GM12875 (cell line): Measurements from ENCODE around the gene CD81.

Source experiments
- H3K4me3 ChIP-seq: one replicate; pipeline ENCODE4 v1.5.1; 2011; ENCODE audit warnings: low read depth, low read length, control low read depth
- TF ChIP-seq, protein P1 (sequence below): IDR thresholded peaks from 2 replicates; pipeline ENCODE4 v1.5.1; 2011; ENCODE audit warnings: low read depth, mild to moderate bottlenecking, control low read depth, inconsistent platforms, low read length, moderate library complexity, borderline replicate concordance; ENCODE audit not compliant: insufficient read depth

The CD81 gene

DNA sequence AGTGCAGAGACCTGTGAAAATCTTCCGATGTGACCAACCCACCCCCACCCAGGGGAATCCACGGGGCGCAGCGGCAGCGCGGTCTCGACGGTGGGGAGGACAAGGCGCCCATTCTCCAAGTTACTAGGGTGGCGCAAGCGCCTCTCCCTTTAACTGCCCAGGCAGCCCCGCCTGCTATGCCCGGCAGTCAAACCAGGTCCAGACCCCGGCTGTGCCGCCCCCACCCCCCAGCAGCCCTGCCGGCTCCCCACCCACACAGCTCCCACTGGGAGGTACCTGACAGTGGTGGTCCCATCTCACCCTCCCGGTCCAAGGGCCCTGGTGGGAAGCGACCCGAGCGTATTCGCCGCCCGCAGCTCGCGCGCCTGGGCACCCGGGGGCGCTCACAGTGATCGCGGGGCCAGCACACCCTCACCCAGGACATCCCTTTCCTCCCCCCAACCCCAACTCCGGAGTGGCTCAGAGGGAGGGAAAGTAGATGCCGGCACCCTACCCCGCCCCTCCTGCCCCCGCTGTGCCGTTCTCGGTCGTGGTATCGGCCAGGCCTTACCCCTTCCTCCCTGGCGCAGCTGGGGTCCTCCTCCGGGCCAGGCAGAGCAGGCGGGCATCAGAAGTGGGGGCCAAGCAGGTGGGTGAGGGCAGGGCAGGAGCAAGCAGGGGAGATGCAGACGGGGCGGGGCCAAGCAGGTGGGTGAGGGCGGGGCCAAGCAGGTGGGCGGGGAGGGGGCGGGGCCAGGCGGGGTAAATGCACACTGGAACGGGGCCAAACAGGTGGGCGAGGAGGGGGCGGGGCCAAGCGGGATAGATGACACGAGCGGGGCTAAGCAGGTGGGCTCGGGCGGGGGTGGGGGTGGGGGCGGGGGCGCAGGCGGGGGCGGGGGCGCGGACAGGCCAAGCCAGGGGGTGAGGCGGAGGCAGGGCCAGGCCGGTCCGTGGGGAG lies 67.0 kb downstream of the CD81 start, which contains the start of gene TRPM5:
TRPM5 (minus strand) TSS at position 634 of the 940 bp plus-strand sequence. CDS start 21,478 bp downstream, outside the sequence.
- H3K4me3 ChIP-seq: no peak within 1 kb of the TSS

DNA sequence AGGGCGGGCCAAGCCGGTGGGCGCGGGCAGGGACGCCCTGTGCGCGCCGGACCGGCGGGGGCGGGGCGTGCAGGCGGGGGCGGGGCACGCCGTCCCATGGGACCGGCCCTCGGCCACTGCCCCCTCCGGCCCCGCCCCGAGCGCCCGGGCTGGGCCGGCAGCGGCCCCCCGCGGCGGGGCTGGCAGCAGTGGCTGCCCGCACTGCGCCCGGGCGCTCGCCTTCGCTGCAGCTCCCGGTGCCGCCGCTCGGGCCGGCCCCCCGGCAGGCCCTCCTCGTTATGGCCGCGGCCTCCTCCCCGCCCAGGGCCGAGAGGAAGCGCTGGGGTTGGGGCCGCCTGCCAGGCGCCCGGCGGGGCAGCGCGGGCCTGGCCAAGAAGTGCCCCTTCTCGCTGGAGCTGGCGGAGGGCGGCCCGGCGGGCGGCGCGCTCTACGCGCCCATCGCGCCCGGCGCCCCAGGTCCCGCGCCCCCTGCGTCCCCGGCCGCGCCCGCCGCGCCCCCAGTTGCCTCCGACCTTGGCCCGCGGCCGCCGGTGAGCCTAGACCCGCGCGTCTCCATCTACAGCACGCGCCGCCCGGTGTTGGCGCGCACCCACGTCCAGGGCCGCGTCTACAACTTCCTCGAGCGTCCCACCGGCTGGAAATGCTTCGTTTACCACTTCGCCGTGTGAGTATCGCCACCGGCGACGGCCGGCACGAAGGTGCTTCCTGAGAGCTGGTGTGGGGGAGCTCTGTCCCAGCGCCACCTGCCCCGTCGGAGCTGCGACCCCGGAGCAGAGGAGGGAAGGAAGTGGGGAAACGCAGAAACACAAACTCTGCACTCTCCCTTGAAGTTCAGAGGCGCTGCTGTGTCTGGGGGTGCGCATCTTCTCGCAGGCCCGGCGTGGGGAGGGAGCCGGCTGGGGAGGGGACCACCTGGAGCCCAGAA lies 68.0 kb downstream of the CD81 start, which contains the start of gene KCNQ1:
KCNQ1 (plus strand) TSS at position 188 of the 925 bp plus-strand sequence; CDS start at position 279, 91 bp downstream.
- H3K4me3 ChIP-seq: no peak within 1 kb of the TSS
- TF ChIP-seq, protein P1, sequence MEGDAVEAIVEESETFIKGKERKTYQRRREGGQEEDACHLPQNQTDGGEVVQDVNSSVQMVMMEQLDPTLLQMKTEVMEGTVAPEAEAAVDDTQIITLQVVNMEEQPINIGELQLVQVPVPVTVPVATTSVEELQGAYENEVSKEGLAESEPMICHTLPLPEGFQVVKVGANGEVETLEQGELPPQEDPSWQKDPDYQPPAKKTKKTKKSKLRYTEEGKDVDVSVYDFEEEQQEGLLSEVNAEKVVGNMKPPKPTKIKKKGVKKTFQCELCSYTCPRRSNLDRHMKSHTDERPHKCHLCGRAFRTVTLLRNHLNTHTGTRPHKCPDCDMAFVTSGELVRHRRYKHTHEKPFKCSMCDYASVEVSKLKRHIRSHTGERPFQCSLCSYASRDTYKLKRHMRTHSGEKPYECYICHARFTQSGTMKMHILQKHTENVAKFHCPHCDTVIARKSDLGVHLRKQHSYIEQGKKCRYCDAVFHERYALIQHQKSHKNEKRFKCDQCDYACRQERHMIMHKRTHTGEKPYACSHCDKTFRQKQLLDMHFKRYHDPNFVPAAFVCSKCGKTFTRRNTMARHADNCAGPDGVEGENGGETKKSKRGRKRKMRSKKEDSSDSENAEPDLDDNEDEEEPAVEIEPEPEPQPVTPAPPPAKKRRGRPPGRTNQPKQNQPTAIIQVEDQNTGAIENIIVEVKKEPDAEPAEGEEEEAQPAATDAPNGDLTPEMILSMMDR: no peak

More for the DNA sequence above, 67.0 kb downstream of the CD81 start, which contains the start of gene TRPM5:
- TF ChIP-seq, protein P1: no peak

DNA sequence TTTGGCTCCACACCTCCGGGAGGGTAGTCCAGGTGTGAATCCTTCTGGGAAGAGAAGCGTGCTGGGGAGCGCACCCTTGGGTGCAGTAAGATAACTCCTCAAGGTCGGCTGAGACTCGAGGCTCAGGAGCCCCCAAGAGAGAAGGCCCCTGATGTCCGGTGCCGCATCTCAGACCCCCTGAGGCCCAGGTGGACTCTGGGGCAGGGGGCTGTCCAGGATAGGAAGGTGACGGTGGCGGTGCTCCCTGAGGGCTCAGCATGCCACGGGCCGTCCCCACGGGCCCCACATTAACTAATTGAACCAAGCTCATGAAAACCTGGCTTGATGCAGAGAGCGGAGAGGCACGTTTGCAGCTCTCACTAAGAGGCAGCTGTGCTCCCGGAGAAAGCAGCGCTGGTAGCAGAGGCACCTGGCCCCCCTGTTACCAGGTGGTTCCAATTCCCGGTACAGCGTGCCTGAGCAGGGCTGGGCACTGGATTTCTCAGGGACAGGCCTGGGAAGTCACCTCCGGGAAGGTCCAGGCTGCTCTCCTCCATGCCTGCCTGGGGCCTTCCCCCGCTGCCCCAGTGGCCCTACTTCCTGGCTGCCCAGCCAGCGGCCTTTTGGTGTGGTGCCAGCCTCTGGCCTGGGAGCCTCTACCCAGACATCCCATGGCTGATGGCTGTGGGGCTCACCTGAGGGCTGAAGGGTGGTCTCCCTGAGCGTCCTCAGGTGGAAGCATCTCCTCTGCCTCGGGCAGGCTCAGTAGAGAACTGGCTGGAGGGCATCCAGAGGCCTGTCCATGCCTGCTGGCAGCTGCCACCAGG lies 68.8 kb downstream of the CD81 start:
- TF ChIP-seq, protein P1: no peak
- H3K4me3 ChIP-seq: no peak overlapping the region

DNA sequence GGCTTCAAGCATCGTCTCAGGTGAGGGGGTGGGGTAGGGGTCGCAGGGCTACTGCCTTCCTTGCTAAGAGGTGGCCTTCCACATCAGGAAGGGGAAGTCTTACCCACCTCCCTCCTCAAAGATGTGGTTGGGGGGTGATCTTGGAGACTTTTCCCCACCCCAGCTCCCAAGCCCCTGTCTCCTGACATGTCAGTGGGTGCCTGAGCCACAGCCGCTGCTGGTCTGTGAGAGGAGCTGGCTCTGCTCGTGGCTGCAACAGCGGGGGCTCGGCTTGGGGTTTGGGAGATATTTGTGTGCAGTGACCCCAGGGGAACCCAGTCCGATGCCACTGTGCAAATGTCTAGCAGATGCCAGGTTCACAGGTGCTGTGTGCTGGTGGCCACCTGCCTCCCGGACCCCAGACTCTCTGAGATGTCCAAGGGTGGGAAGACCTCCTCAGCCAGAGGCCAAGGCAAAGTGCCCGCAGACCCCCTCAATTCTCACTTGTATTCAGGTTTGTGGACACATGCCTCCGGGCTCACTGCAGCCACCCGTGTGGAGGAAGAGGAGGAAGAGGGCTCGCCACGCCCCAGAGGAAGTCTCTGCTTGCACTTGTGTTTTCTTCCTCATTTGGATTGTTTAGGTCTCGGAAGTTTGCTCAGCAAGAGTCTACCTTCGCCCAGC lies 69.6 kb downstream of the CD81 start:
- TF ChIP-seq, protein P1: no peak
- H3K4me3 ChIP-seq: no peak overlapping the region
